ENCODE data around the gene RGL4. TPM values are rescaled to one million over a fixed set of nuclear protein-coding genes. Genes with fewer than 3 reads are reported as not detected.

RGL4 gene
- total and polyA plus RNA-seq, 2 experiments from 2014 or later, result 0.16 TPM; not detected in 1

GRCh38 chr22:23682827-23683355 is 7.9 kb upstream of the RGL4 start:
- Histone ChIP-seq H3K36me3 (ENCODE audit: insufficient read depth) (no peaks in the 10 kb centered on the region), H3F3A (replicated peaks; ENCODE audit: low read depth) (no peaks in the 10 kb centered on the region), H2AFZ (no peak overlapping the region), H3K9me2 (ENCODE audit: insufficient read depth) (no peaks in the 10 kb centered on the region), H3K27me3 (ENCODE audit: insufficient read depth) (no peaks in the 10 kb centered on the region), H4K20me1 (replicated peaks; ENCODE audit: insufficient read depth) (peaks cover 6% of the 10 kb centered on the region), H3K4me1 (ENCODE audit: insufficient read depth) (no peaks in the 10 kb centered on the region), H3K27ac (ENCODE audit: low read depth) (no peak overlapping the region), H3K79me2 (replicated peaks; ENCODE audit: insufficient read depth) (no peaks in the 10 kb centered on the region), H3K4me2 (no peak overlapping the region), H3K4me3 (no peak overlapping the region)
- Mint-ChIP-seq H3K27me3 (ENCODE audit: insufficient read depth, low read depth, poor library complexity) (peaks cover 5% of the 10 kb centered on the region), H3K27ac (no peak overlapping the region), H3K9me3 (no peaks in the 10 kb centered on the region; the same call in 2 of the 3 replicates), H3K36me3 (ENCODE audit: low read depth) (no peaks in the 10 kb centered on the region), H3K4me3 (no peak overlapping the region), H3K4me1 (peaks cover 4% of the 10 kb centered on the region)
- TF ChIP-seq EZH2phosphoT487 (IDR thresholded peaks at IDR 0.05; ENCODE audit: unreplicated experiment) (no peak), NANOG (IDR thresholded peaks at IDR 0.05; ENCODE audit: borderline replicate concordance) (no peak), EZH2 (IDR thresholded peaks at IDR 0.05; ENCODE audit: low read depth, unreplicated experiment) (no peak), ZNF114 (CRISPR knock-in tag; IDR thresholded peaks at IDR 0.05) (no peak), CTCF (conservative IDR thresholded peaks at IDR 0.05; ENCODE audit: low read depth in 2 of 2) (no peak), ZNF462 (CRISPR knock-in tag; IDR thresholded peaks at IDR 0.05) (no peak), ZNF331 (CRISPR knock-in tag; IDR thresholded peaks at IDR 0.05; ENCODE audit: low read depth) (no peak), CREB1 (CRISPR knock-in tag; IDR thresholded peaks at IDR 0.05; ENCODE audit: low read depth) (no peak), JUNB (IDR thresholded peaks at IDR 0.05; ENCODE audit: unreplicated experiment) (no peak), STAT1 (IDR thresholded peaks at IDR 0.05; ENCODE audit: unreplicated experiment) (no peak), POLR2AphosphoS5 (IDR thresholded peaks at IDR 0.05; ENCODE audit: low read depth) (no peak)
- TF ChIP-seq, protein P1, sequence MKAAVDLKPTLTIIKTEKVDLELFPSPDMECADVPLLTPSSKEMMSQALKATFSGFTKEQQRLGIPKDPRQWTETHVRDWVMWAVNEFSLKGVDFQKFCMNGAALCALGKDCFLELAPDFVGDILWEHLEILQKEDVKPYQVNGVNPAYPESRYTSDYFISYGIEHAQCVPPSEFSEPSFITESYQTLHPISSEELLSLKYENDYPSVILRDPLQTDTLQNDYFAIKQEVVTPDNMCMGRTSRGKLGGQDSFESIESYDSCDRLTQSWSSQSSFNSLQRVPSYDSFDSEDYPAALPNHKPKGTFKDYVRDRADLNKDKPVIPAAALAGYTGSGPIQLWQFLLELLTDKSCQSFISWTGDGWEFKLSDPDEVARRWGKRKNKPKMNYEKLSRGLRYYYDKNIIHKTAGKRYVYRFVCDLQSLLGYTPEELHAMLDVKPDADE (IDR thresholded peaks at IDR 0.05), result no peak
- TF ChIP-seq, protein P2, sequence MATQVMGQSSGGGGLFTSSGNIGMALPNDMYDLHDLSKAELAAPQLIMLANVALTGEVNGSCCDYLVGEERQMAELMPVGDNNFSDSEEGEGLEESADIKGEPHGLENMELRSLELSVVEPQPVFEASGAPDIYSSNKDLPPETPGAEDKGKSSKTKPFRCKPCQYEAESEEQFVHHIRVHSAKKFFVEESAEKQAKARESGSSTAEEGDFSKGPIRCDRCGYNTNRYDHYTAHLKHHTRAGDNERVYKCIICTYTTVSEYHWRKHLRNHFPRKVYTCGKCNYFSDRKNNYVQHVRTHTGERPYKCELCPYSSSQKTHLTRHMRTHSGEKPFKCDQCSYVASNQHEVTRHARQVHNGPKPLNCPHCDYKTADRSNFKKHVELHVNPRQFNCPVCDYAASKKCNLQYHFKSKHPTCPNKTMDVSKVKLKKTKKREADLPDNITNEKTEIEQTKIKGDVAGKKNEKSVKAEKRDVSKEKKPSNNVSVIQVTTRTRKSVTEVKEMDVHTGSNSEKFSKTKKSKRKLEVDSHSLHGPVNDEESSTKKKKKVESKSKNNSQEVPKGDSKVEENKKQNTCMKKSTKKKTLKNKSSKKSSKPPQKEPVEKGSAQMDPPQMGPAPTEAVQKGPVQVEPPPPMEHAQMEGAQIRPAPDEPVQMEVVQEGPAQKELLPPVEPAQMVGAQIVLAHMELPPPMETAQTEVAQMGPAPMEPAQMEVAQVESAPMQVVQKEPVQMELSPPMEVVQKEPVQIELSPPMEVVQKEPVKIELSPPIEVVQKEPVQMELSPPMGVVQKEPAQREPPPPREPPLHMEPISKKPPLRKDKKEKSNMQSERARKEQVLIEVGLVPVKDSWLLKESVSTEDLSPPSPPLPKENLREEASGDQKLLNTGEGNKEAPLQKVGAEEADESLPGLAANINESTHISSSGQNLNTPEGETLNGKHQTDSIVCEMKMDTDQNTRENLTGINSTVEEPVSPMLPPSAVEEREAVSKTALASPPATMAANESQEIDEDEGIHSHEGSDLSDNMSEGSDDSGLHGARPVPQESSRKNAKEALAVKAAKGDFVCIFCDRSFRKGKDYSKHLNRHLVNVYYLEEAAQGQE (IDR thresholded peaks at IDR 0.05; ENCODE audit: unreplicated experiment), result no peak
- ATAC-seq (no peak), DNase-seq (ENCODE audit: low spot score) (peak; percentile 2)

Data from GM23338 (cell line).